ENCODE data around the gene SLC36A4. TPM values are rescaled to one million over a fixed set of nuclear protein-coding genes. Genes with fewer than 3 reads are reported as not detected.

SLC36A4 gene
- total and polyA plus RNA-seq, 9 of the 15 experiments (the other 6 are each of a cell fraction or from before 2014, with no cell fraction given): 1.4 to 8.0 (median 5.4) TPM

- TF ChIP-seq HDGF (IDR thresholded peaks at IDR 0.05) (no peak), CBX2 (IDR thresholded peaks at IDR 0.05; ENCODE audit: insufficient read depth, low read length, poor library complexity, severe bottlenecking) (no peak), SIRT6 (IDR thresholded peaks at IDR 0.05; ENCODE audit: low read depth, low read length) (no peak), TCF7L2 (IDR thresholded peaks at IDR 0.05; ENCODE audit: low read depth, low read length) (no peak), THRB (CRISPR knock-in tag; conservative IDR thresholded peaks at IDR 0.05) (no peak), FOXA3 (CRISPR knock-in tag; conservative IDR thresholded peaks at IDR 0.05 in 1 of 2, IDR thresholded peaks at IDR 0.05 in 1 of 2) (no peak), E2F6 (IDR thresholded peaks at IDR 0.05; ENCODE audit: borderline replicate concordance in 1 of 2, extremely low read depth in 1 of 2, insufficient read depth in 1 of 2, insufficient read length in 1 of 2, low read depth in 1 of 2, low read length in 1 of 2, poor library complexity in 1 of 2, severe bottlenecking in 1 of 2) (no peak), CC2D1A (IDR thresholded peaks at IDR 0.05) (no peak), ZNF444 (CRISPR knock-in tag; IDR thresholded peaks at IDR 0.05) (no peak), CEBPG (CRISPR knock-in tag; IDR thresholded peaks at IDR 0.05) (no peak), CEBPG (tag; conservative IDR thresholded peaks at IDR 0.05 in 1 of 2, IDR thresholded peaks at IDR 0.05 in 1 of 2) (no peak)
- TF ChIP-seq, protein P1, sequence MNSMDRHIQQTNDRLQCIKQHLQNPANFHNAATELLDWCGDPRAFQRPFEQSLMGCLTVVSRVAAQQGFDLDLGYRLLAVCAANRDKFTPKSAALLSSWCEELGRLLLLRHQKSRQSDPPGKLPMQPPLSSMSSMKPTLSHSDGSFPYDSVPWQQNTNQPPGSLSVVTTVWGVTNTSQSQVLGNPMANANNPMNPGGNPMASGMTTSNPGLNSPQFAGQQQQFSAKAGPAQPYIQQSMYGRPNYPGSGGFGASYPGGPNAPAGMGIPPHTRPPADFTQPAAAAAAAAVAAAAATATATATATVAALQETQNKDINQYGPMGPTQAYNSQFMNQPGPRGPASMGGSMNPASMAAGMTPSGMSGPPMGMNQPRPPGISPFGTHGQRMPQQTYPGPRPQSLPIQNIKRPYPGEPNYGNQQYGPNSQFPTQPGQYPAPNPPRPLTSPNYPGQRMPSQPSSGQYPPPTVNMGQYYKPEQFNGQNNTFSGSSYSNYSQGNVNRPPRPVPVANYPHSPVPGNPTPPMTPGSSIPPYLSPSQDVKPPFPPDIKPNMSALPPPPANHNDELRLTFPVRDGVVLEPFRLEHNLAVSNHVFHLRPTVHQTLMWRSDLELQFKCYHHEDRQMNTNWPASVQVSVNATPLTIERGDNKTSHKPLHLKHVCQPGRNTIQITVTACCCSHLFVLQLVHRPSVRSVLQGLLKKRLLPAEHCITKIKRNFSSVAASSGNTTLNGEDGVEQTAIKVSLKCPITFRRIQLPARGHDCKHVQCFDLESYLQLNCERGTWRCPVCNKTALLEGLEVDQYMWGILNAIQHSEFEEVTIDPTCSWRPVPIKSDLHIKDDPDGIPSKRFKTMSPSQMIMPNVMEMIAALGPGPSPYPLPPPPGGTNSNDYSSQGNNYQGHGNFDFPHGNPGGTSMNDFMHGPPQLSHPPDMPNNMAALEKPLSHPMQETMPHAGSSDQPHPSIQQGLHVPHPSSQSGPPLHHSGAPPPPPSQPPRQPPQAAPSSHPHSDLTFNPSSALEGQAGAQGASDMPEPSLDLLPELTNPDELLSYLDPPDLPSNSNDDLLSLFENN (IDR thresholded peaks at IDR 0.05; ENCODE audit: low read depth in 2 of 2, low read length in 2 of 2): no peak
- DNase-seq (ENCODE audit: extremely low read depth in 1 of 4, low spot score in 3 of 4) (no peak), ATAC-seq (no peak), FAIRE-seq (no peak)
- Histone ChIP-seq H3K79me2 (ENCODE audit: control insufficient read depth, insufficient read depth, low read length) (no peaks in the 10 kb centered on the region), H3K4me3 (no peak overlapping the region), H3K27ac (ENCODE audit: extremely low read depth, low read depth, low read length) (no peak overlapping the region), H2AFZ (ENCODE audit: low read depth, low read length) (no peak overlapping the region), H3K9ac (ENCODE audit: insufficient read depth in 1 of 2, low read depth in 2 of 2, low read length in 2 of 2) (no peak overlapping the region), H4K20me1 (replicated peaks; ENCODE audit: control insufficient read depth, insufficient read depth, low read length) (no peaks in the 10 kb centered on the region), H3K9me3 (replicated peaks; ENCODE audit: control insufficient read depth, insufficient read depth, low read depth, low read length) (no peaks in the 10 kb centered on the region), H3K27me3 (ENCODE audit: control insufficient read depth in 2 of 2, insufficient read depth in 2 of 2, low read length in 2 of 2) (no peaks in the 10 kb centered on the region), H3K4me1 (replicated peaks in 1 of 2; ENCODE audit: control insufficient read depth in 2 of 2, insufficient read depth in 2 of 2, low read length in 2 of 2) (no peaks in the 10 kb centered on the region), H3K4me2 (ENCODE audit: insufficient read depth, low read length) (no peak overlapping the region), H3K9me1 (ENCODE audit: control insufficient read depth, insufficient read depth, low read length) (no peaks in the 10 kb centered on the region), H3K36me3 (ENCODE audit: control insufficient read depth, insufficient read depth, low read length) (no peaks in the 10 kb centered on the region)
- 5% methylated on average over 2 of the region's 2 CpGs for WGBS (ENCODE audit: insufficient coverage, low coverage, missing lambda C conversion rate)
- intact Hi-C loops (cut with micrococcal nuclease) (no loop called here), in situ Hi-C loops (cut with MboI) (no loop called here)
- no TSS peak for BruUV-seq (replicated peaks)
- ChIA-PET POLR2A (no interaction called here), CTCF (ENCODE audit: low intra/inter-chr PET ratio) (no interaction called here)
Observed at GRCh38 chr11:93159721-93160120, 38.1 kb downstream of the SLC36A4 start.
